Measurements from ENCODE around the gene ZG16. TPM values are rescaled to one million over a fixed set of nuclear protein-coding genes. Genes with fewer than 3 reads are reported as not detected.
"Not testable (repeated sequence)": the region's sequence is repeated elsewhere in the genome, so short reads cannot be mapped to it uniquely, and the experiment has no call there.

ZG16 gene
- total RNA-seq, 3 donors from 2014 or later: 196 to 671 (median 551) TPM

- Histone ChIP-seq H3K36me3 (ENCODE audit: low read depth) (no peaks in the 10 kb centered on the region), H3K4me1 (ENCODE audit: low read depth) (peaks cover 30% of the 10 kb centered on the region), H3K9me3 (no peaks in the 10 kb centered on the region), H3K4me3 (no peak overlapping the region)
- intact Hi-C loops (cut with DNase I, micrococcal nuclease): no loop called here
- DNase-seq (no peak), ATAC-seq (no peak)
- TF ChIP-seq, protein P1, sequence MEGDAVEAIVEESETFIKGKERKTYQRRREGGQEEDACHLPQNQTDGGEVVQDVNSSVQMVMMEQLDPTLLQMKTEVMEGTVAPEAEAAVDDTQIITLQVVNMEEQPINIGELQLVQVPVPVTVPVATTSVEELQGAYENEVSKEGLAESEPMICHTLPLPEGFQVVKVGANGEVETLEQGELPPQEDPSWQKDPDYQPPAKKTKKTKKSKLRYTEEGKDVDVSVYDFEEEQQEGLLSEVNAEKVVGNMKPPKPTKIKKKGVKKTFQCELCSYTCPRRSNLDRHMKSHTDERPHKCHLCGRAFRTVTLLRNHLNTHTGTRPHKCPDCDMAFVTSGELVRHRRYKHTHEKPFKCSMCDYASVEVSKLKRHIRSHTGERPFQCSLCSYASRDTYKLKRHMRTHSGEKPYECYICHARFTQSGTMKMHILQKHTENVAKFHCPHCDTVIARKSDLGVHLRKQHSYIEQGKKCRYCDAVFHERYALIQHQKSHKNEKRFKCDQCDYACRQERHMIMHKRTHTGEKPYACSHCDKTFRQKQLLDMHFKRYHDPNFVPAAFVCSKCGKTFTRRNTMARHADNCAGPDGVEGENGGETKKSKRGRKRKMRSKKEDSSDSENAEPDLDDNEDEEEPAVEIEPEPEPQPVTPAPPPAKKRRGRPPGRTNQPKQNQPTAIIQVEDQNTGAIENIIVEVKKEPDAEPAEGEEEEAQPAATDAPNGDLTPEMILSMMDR (IDR thresholded peaks at IDR 0.05): no peak
Observed at GRCh38 chr16:29766571-29766970, 11.5 kb upstream of the ZG16 start.

DNA sequence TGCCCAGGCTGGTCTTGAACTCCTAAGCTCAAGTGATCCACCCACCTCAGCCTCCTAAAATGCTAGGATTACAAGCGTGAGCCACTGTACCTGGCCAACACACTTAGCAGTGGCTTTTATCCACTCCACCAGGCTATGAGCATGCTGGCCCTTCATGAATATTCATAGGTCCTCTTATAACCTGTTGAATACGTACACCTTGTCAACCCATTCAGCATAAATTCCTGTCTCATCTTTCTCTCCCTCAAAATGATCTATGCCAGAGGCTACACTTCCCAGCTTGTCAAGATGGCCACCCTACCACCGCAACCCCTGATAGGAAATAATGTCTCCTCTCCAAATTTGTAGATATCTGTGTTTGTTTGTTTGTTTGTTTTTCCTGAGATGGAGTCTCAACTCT lies 11.0 kb upstream of the ZG16 start:
- ATAC-seq (no peak), DNase-seq (no peak)
- no peak overlapping the region for H3K4me3 ChIP-seq
- no peaks in the 10 kb centered on the region for H3K36me3 ChIP-seq (ENCODE audit: low read depth)
- H3K9me3 ChIP-seq: no peaks in the 10 kb centered on the region
- intact Hi-C loops (cut with DNase I, micrococcal nuclease): no loop called here
- TF ChIP-seq, protein P1 (IDR thresholded peaks at IDR 0.05): no peak
- H3K4me1 ChIP-seq (ENCODE audit: low read depth): peaks cover 30% of the 10 kb centered on the region

DNA sequence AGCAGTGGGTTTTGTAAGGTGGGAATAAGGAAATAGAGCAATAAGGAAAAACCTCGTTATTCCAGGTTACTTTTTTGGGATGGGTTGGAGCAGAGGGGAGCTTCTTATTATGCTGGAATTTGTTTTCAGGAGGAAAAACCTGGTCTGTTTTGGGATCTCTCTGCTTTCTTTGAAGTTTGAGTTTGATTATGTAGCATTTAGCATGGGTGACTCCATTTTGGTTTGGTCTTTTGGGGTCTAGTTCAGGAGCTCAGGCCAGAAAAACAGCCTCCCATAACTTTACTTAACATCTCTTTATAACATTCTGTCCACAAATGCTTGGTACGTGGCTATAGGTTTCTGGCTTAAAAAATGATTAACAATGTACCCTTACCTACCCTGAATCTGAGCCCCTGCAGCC lies 8.5 kb upstream of the ZG16 start:
- Histone ChIP-seq H3K4me3 (no peak overlapping the region), H3K36me3 (ENCODE audit: low read depth) (no peaks in the 10 kb centered on the region), H3K4me1 (ENCODE audit: low read depth) (peaks cover 26% of the 10 kb centered on the region), H3K9me3 (no peaks in the 10 kb centered on the region)
- TF ChIP-seq, protein P1 (IDR thresholded peaks at IDR 0.05): no peak
- ATAC-seq (no peak), DNase-seq (no peak)
- intact Hi-C loops (cut with DNase I, micrococcal nuclease): no loop called here

DNA sequence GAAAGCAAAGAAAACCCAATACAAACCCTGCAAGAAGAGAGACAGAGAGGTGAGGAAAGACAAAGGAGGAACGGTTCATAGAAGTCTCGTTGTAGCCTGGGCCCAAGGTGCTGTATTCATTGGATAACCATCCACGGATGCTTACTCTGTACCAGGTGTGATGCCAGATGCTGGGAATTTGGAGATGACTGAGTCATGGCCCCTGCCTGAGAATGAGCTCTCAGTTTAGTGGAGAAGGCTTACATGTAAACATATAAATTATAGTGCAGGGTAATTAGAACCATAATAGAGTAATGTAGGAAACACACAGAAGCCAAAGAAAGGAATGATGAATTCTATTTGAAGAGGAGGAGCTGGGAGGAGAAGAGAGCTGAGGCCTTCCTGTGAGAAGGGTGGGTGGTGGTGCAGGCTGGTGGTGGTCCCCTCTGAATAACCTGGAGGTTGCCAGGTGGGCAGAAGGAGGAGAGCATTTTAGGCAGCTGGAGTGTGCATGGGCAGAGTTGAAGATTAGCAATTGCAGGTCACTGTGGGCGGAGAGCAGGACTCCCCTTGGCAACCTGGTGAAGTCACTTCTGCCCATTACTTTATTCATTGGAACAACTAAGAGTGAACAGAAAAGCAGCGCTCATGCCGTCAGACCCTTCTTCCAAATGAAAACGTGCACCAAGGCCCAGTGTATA lies 7.7 kb upstream of the ZG16 start:
- intact Hi-C loops (cut with DNase I, micrococcal nuclease): no loop called here
- Histone ChIP-seq H3K9me3 (no peaks in the 10 kb centered on the region), H3K36me3 (ENCODE audit: low read depth) (no peaks in the 10 kb centered on the region), H3K4me3 (no peak overlapping the region), H3K4me1 (ENCODE audit: low read depth) (peaks cover 17% of the 10 kb centered on the region)
- no peak for DNase-seq
- TF ChIP-seq, protein P1 (IDR thresholded peaks at IDR 0.05): no peak
- peak; percentile 64 for ATAC-seq

DNA sequence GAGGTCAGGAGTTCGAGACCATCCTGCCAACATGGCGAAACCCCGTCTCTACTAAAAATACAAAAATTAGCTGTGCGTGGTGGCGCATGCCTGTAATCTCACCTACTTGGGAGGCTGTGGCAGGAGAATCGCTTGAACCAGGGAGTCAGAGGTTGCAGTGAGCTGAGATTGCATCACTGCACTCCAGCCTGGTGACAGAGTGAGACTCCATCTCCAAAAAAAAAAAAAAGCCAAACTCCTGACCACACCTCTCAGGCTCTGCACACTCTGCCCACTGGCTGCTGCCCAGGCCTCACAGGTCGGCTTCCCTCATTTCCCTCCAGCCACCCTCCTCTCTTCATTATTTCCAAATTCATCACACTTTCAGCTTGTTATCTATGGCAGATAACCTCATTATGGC lies 5.7 kb upstream of the ZG16 start:
- H3K4me1 ChIP-seq (ENCODE audit: low read depth): peaks cover 11% of the 10 kb centered on the region
- H3K9me3 ChIP-seq; ATAC-seq; DNase-seq; H3K36me3 ChIP-seq (ENCODE audit: low read depth); H3K4me3 ChIP-seq; intact Hi-C loops (cut with DNase I, micrococcal nuclease): not testable (repeated sequence)

DNA sequence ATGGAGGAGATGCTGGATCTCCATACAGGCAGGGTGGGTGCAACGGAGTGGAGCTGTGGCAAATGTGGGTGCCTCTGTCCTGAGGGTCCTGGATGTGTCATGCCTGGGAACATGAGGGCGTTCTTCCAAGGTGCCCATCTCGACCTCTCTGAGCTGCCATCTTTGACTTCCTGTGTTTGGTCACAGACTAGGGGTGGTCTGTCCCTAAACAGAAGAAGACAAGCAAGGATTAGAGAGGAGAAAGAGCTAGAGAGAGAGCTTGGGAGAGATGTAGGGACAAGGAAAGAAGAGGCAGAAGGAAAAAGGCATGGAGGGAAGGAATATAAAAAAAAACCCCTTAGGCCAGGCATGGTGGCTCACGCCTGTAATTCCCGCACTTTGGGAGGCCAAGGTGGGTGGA lies 3.3 kb upstream of the ZG16 start:
- Histone ChIP-seq H3K4me3 (no peak overlapping the region), H3K9me3 (no peaks in the 10 kb centered on the region), H3K36me3 (ENCODE audit: low read depth) (no peaks in the 10 kb centered on the region), H3K4me1 (ENCODE audit: low read depth) (peaks cover 11% of the 10 kb centered on the region)
- ATAC-seq (no peak), DNase-seq (no peak)
- intact Hi-C loops (cut with DNase I, micrococcal nuclease): no loop called here
- TF ChIP-seq, protein P1 (IDR thresholded peaks at IDR 0.05): no peak
